ENCODE results near the gene TMX2. TPM values are rescaled to one million over a fixed set of nuclear protein-coding genes. Genes with fewer than 3 reads are reported as not detected.

The TMX2 gene
- total and polyA plus RNA-seq, 9 of the 15 experiments (the other 6 are each of a cell fraction or from before 2014, with no cell fraction given), result 176 to 433 (median 227) TPM

GRCh38 chr11:57771365-57771764 is 59.0 kb downstream of the TMX2 start:
- 75% methylated on average over 3 of the region's 3 CpGs for WGBS (ENCODE audit: insufficient coverage, low coverage, missing lambda C conversion rate)
- Histone ChIP-seq H3K9me1 (ENCODE audit: control insufficient read depth, insufficient read depth, low read length) (peaks cover 3% of the 10 kb centered on the region), H3K4me3 (no peak overlapping the region), H3K36me3 (ENCODE audit: control insufficient read depth, insufficient read depth, low read length) (peaks cover 17% of the 10 kb centered on the region; the same call in 2 of the 3 replicates), H3K4me2 (ENCODE audit: insufficient read depth, low read length) (no peak overlapping the region), H3K9ac (ENCODE audit: insufficient read depth in 1 of 2, low read depth in 2 of 2, low read length in 2 of 2) (no peak overlapping the region), H4K20me1 (replicated peaks; ENCODE audit: control insufficient read depth, insufficient read depth, low read length) (peaks cover 17% of the 10 kb centered on the region; the same call in 1 of the 2 replicates), H3K9me3 (replicated peaks; ENCODE audit: control insufficient read depth, insufficient read depth, low read depth, low read length) (no peaks in the 10 kb centered on the region), H3K27me3 (ENCODE audit: control insufficient read depth in 2 of 2, insufficient read depth in 2 of 2, low read length in 2 of 2) (no peaks in the 10 kb centered on the region), H3K27ac (ENCODE audit: extremely low read depth, low read depth, low read length) (no peak overlapping the region), H3K79me2 (ENCODE audit: control insufficient read depth, insufficient read depth, low read length) (peaks cover 85% of the 10 kb centered on the region), H2AFZ (ENCODE audit: low read depth, low read length) (no peak overlapping the region), H3K4me1 (replicated peaks in 1 of 2; ENCODE audit: control insufficient read depth in 2 of 2, insufficient read depth in 2 of 2, low read length in 2 of 2) (peaks cover 0 to 14% of the 10 kb centered on the region in 2 experiments; a peak in 4 of 5 replicates)
- ChIA-PET POLR2A (interaction anchor here (1.1 to 2.4 kb wide), 4 partner anchors 8 to 11 kb away, joined by 3 to 16 read pairs (median 5); partner anchors contain the start of gene CTNND1), CTCF (ENCODE audit: low intra/inter-chr PET ratio) (no interaction called here)
- no peak for TF ChIP-seq SMARCA5 (IDR thresholded peaks at IDR 0.05)
- peak; percentile 75 for TF ChIP-seq RBM25 (IDR thresholded peaks at IDR 0.05; ENCODE audit: low read depth, low read length, severe bottlenecking)
- TF ChIP-seq KDM1A (IDR thresholded peaks at IDR 0.05), result 0 out of 4 replicates have a peak, but pooled peaks of 1 of the 2 experiments have one; percentile 22
- TF ChIP-seq BCOR (IDR thresholded peaks at IDR 0.05), result peak; percentile 53
- in situ Hi-C loops (cut with MboI) (no loop called here), intact Hi-C loops (cut with micrococcal nuclease) (no loop called here)
- no TSS peak for BruUV-seq (replicated peaks)
- ATAC-seq, result no peak
- no peak for DNase-seq (ENCODE audit: extremely low read depth in 1 of 4, low spot score in 3 of 4)
- no peak for FAIRE-seq

- H3K4me2 ChIP-seq (ENCODE audit: insufficient read depth, low read length), result no peak overlapping the region
- H3K27me3 ChIP-seq (ENCODE audit: control insufficient read depth in 2 of 2, insufficient read depth in 2 of 2, low read length in 2 of 2), result no peaks in the 10 kb centered on the region
- no peak overlapping the region for H3K27ac ChIP-seq (ENCODE audit: extremely low read depth, low read depth, low read length)
- peaks cover 27% of the 10 kb centered on the region; the same call in 1 of the 2 replicates for H4K20me1 ChIP-seq (replicated peaks; ENCODE audit: control insufficient read depth, insufficient read depth, low read length)
- intact Hi-C loops (cut with micrococcal nuclease) (no loop called here), in situ Hi-C loops (cut with MboI) (no loop called here)
- WGBS (ENCODE audit: insufficient coverage, low coverage, missing lambda C conversion rate), result 70% methylated on average over 3 of the region's 4 CpGs
- no peaks in the 10 kb centered on the region for H3K9me3 ChIP-seq (replicated peaks; ENCODE audit: control insufficient read depth, insufficient read depth, low read depth, low read length)
- ATAC-seq, result no peak
- H3K79me2 ChIP-seq (ENCODE audit: control insufficient read depth, insufficient read depth, low read length), result peaks cover 85% of the 10 kb centered on the region
- H3K4me1 ChIP-seq (replicated peaks in 1 of 2; ENCODE audit: control insufficient read depth in 2 of 2, insufficient read depth in 2 of 2, low read length in 2 of 2), result peaks cover 7 to 25% of the 10 kb centered on the region in 2 experiments; a peak in 4 of 5 replicates
- POLR2A ChIA-PET, result interaction anchor here (0.6 to 2.4 kb wide), 4 partner anchors 9 to 58 kb away, joined by 4 to 16 read pairs (median 4); partner anchors contain the start of gene CTNND1
- no peak overlapping the region for H3K9ac ChIP-seq (ENCODE audit: insufficient read depth in 1 of 2, low read depth in 2 of 2, low read length in 2 of 2)
- H3K9me1 ChIP-seq (ENCODE audit: control insufficient read depth, insufficient read depth, low read length), result peaks cover 3% of the 10 kb centered on the region
- H3K4me3 ChIP-seq, result no peak overlapping the region
- peaks cover 11% of the 10 kb centered on the region; the same call in 2 of the 3 replicates for H3K36me3 ChIP-seq (ENCODE audit: control insufficient read depth, insufficient read depth, low read length)
- no peak for FAIRE-seq
- no peak overlapping the region for H2AFZ ChIP-seq (ENCODE audit: low read depth, low read length)
- no peak for DNase-seq (ENCODE audit: extremely low read depth in 1 of 4, low spot score in 3 of 4)
- CTCF ChIA-PET (ENCODE audit: low intra/inter-chr PET ratio), result no interaction called here
- BruUV-seq (replicated peaks), result no TSS peak
- TF ChIP-seq MLLT1 (IDR thresholded peaks at IDR 0.05), result no peak
- TF ChIP-seq PHB2 (IDR thresholded peaks at IDR 0.05; ENCODE audit: low read depth), result no peak
Measured at GRCh38 chr11:57772562-57772961, 60.2 kb downstream of the TMX2 start.
